GM18505 (cell line): ENCODE data around the gene VPS13A.
A peak's percentile ranks its signal among the peaks of the same experiment; 100 is the strongest.

Experiments
- ATAC-seq: cut with Tn5 transposase; IDR thresholded peaks from one replicate; pipeline ENCODE4 v1.9.1; 2021; ENCODE audit not compliant: unreplicated experiment
- POLR2A ChIP-seq: IDR thresholded peaks from 4 replicates; pipeline ENCODE4 v1.6.1; 2011; ENCODE audit warnings: borderline replicate concordance; ENCODE audit not compliant: insufficient read depth, insufficient read length; ENCODE audit errors: extremely low read depth

The VPS13A gene

DNA sequence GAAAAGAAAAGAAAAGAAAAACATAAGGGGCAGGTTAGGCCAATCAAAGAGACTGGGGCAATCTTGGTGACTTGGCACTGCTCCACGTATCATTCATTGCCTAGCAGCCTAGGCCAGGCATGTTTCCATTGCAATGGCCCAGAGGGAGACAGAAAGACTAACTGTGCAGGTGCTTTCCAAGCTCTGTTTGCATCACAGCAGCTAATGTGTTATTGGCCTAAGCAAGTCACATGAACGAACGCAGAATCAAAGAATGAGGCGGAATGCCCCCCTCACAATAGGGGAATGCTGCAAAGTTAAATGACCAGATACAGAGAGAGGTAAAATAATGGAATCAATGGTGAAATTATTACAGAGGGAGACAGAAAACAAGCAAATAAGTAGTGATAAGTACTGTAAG, 11.1 kb upstream of the VPS13A start:
- TF ChIP-seq POLR2A: no peak
- no peak for ATAC-seq

DNA sequence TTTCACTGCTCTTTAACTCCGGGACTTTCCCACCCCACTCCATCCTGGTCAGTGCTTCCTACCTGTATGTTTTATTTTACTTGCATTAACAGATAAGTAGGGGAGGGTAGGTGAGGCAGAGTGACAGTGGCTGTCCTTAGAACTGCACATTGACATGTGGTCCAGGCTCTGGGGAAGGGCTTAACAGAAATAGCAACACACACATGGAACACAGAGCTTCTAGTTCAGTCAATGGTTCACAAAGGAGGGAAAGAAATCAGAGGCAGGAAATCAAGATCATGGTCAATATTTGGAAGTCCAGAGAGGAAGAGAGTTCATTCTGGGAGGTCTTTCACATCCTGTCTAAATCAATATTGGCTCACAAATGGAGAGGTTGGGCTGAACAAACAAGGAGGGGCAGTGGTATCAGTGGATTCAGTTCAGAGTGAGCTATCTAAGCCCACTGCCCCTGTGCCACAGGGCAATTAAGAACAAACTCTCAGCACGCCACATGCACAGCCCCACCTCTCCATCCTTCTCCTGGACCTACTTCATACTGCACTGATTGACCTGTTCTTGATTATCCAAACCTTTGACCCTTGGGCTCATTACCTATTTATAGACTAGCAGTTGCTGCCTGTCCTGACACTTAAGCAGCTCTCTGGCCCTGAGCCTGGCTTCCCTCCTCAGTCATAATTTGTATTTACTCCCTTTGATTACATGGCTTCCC, 6.2 kb upstream of the VPS13A start:
- TF ChIP-seq POLR2A: no peak
- no peak for ATAC-seq

DNA sequence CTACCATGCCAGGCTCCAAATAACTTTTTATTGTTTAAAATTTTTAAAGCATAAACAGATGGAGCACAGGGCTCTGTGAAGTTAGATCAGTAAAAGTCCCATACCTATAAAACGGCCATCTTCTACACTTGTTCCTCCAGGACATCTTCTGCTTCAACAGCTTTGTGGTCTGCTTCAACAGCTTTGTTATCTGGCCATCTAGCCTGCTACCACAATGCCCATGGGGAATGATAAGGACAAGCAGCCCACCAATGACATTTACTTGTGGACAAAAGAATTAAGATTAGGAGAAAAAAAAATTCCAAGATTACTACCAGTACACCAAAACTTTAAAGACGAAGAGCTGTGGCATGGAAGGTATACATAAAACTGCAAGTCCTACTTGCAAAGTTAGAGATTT, 2.2 kb upstream of the VPS13A start:
- TF ChIP-seq POLR2A: no peak
- no peak for ATAC-seq

DNA sequence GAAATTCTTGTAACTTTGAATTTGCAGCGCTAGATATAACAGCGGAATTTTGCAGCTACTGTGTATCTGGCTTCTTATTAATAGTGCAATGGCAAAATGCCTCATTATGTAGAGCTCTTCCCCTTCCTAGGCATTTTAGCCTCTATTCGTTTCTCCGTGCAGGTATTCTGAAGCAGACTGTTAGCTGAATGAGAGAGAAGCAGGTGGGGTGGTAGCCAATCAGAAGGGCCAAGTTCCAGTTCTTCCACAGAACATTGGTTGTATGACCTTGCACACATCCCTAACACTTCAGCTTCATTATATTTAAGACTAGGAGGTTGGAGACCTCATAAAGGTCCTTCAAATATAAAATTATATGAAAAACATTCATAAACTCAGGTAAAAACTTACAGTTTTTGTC, 1.2 kb upstream of the VPS13A start:
- no peak for TF ChIP-seq POLR2A
- no peak for ATAC-seq

DNA sequence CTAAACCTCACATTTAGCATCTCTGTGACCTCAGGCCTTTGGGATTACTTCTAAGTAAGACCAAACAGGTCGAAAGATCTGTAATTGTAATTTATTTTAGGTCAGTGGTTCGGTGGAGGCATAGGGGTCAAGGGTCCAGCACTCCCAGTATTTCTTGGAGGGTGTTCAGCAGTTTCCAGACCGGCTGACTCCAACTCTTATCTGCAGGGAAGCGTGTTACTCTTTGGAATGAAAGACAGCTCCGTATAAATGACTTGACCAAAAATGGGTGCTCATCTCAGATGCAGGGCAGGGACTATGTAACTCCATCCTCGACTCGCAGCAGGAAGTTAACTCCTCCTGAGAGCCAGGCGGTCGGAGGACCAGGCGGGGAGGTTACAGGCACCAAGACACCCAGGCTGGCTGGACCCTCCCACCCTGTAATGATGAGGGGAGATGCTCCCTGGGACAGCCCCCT, 620 bp upstream of the VPS13A start:
- no peak for ATAC-seq
- TF ChIP-seq POLR2A: no peak

DNA sequence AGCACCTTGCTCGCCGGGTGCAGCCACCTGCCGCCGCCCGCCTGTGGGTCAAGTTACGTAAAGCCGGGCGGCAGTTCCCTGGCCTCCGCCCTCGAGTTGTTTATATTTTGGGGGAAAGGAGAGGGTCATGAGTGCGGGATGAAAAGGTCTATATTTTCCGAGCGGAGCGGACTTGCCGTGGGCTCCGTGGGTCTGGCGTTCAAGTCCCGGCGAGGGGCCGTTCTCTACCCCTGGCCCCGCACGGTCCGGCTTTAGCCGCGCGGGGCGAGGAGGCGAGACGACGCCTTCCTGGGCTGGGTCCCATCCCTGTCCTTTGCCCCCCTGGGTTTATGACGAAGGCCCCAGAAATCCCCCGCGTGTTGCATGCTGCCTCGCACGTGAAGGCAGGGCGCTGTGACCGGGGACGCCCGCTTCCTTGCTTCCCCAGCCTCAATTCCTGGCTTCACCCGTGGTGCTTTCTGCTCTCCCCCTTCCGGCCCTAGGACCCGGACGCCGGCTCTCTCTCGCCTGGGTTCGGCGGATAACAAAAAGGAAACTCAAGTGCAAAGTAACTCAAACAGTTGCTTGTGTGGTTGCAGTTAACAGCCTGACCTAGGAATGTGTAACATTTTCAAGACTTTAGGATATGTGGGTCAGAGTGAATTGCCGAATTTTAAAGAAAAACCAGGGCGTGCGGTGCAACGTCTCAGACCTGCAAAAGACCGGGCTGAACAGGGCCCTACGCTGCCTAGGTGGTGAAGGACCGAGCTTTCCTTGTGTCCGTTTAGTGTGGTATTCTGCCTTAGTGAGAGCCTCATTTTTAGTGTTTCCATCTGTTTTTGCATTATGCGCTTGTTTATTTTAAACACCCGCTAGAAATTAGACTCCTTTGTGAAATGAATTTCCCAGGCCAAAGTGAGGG, 810 bp downstream of the VPS13A start:
- TF ChIP-seq POLR2A: peak; percentile 18
- ATAC-seq: peak; percentile 14

DNA sequence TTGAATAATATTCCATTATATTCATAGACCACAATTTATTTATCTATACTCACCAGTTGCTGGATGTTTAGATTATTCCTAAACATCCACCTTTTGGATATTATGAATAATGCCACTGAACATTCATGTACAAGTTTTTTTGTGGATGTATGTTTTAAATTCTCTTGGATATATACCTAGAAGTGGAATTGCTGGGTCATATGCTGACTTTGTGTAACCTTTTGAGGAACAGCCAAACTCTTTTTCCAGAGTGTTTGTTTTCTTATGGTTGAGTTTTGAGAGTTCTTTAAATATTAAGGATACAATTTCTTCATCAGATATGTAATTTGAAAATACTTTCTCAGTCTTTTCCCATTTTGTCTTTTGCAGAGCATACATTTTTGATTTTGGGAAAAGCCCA, 2.7 kb downstream of the VPS13A start:
- ATAC-seq: no peak
- no peak for TF ChIP-seq POLR2A

DNA sequence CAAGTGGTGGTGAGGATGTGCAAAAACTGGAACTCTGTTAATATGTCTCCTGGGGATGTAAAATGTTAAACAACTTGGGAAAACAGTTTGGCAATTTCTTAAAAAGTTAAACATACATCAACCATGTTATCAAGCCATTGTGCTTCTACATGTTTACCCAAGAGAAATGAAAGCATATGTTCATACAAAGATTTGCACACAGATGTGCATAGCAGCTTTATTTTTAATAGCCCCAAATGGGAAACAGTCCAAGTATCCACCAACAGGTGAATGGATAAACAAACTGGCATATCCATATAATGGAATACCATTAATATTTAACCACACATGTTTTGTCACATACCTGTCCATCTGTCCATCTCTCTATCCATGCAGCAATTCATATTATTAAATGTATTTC, 6.2 kb downstream of the VPS13A start:
- ATAC-seq: no peak
- TF ChIP-seq POLR2A: no peak

DNA sequence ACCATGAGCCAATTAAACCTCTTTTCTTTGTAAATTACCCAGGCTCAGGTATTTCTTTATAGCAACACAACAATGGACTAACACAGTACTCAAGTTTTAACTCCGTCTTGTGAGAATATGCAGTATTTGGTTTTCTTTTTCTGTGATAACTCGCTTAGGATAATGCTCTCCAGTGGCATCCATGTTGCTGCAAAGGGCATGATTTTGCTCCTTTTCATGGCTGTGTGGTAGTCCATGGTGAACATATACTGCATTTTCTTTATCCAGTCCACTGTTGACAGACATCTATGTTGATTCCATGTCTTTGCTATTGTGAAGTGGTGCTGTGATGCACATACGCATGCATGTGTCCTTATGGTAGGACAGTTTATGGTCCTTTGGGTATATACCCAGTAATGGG, 10.9 kb downstream of the VPS13A start:
- TF ChIP-seq POLR2A: no peak
- ATAC-seq: no peak

DNA sequence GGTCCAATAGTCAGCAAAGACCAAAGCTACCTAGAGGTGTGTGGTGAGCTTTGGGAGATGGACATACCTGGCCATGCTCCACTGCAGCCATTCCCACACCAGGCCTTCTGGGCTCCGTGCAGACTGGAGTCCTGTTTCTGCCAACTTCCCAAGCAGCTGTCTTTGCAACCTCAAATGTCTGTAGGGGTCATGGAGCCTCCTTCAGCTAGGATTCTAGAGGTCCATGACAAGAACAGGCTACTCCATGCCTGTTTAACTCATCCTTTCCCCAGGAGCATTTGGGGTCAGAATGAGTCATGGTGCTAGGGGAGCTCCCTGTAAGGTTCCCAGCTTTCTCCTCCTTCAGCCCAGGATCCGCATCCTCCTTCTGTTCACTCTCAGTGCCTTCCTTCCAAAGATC, 17.1 kb downstream of the VPS13A start:
- no peak for ATAC-seq
- TF ChIP-seq POLR2A: no peak

DNA sequence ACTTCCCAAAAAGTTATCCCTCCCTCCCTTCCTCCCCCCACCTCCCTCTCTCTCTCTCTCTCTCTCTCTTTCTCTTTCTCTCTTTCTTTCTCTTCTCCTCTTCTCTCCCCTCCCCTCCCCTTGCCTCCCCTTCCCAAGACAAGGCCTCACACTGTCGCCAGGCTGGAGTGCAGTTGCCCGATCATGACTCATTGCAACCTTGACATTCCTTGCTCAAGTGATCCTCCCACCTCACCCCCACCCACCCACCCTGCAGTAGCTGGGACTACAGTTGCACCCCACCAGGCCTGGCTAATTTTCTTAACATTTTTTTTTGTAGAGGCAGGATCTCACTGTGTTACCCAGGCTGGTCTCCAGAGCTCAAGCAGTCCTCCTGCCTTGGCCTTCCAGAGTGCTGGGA, 32.8 kb downstream of the VPS13A start:
- ATAC-seq: no peak
- TF ChIP-seq POLR2A: no peak

DNA sequence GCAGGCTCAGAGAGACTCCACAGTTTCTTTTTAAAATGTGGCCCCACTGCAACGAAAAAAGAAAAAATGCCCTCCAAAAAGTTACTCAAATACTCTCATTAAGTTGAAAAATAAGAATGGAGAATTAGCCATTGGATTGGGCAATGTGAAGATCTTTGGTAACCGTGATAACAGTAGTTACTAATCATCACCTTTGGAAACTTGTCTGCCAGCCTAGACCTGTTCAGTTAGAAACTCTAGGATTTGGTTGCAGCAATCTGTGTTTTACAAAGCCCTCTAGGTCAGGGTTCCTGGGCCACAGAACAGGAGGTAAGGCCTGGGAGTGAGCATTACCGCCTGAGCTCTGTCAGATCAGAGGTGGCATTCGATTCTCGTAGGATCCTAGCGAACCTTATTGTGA, 34.2 kb downstream of the VPS13A start:
- TF ChIP-seq POLR2A: no peak
- no peak for ATAC-seq

DNA sequence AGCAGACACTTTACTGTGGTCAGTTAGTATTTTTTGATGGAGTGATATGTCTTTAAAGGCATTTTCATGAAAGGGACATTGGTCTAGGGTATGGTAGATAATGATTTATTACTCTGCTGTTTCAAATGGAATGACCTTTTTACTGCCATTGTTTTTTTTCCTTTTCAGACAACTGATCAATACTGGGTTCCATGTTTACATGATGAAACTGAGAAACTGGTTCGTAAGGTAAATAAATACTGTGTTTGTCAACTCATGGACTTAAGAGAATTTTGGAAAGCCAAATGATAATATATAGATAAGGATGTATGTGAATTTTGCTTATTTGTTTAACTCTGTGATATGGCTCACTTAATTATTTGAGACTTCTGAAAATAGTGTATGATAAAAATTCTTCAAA, 35.5 kb downstream of the VPS13A start:
- no peak for ATAC-seq
- no peak for TF ChIP-seq POLR2A

DNA sequence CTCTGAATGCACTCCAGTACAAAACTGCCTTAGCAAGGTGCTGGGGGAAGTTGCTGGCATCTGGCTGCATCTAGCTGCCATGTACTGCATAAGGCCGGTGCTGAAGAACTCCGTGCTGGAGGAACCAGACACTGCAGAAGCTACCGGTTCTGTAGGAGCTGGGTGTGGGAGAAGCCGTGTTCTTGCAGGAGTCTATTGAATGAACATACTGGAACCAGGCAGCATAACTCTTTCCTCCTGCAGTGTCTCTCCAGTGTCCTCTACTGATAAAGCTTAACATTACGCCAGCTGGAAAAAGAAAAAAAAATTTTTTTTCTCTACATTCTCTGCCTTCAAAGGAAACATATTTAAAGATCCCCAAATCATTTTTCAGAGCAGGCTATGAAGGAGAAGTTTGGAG, 38.5 kb downstream of the VPS13A start:
- TF ChIP-seq POLR2A: no peak
- ATAC-seq: no peak
